Activated T-helper 2 cell treated with anti-CD3 and anti-CD28 coated beads, Interferon-gamma antibody, Interleukin-2, Interleukin-4, amounts not matched to agents 10 μg/mL and 5 μg/mL and 100 μg/mL, durations not matched to agents 14 hours and 24 hours and 36 hours (primary cell): ENCODE measurements around the gene KRTAP5-4. TPM values are rescaled to one million over a fixed set of nuclear protein-coding genes. Genes with fewer than 3 reads are reported as not detected.
"Not testable (repeated sequence)": the region's sequence is repeated elsewhere in the genome, so short reads cannot be mapped to it uniquely, and the experiment has no call there.

Experiments
- DNase-seq: peaks from one replicate; pipeline ENCODE4 v3.0.0; 2021; ENCODE audit warnings: low spot score
- H3K27ac Mint-ChIP-seq: one replicate; pipeline ENCODE4 v1.8.0; 2021; ENCODE audit warnings: mixed read lengths
- H3K27me3 Mint-ChIP-seq: one replicate; pipeline ENCODE4 v1.8.0; 2021; ENCODE audit warnings: low read depth, mixed read lengths
- H3K36me3 Mint-ChIP-seq: one replicate; pipeline ENCODE4 v1.8.0; 2021; ENCODE audit warnings: low read depth, mixed read lengths
- H3K4me1 Mint-ChIP-seq: one replicate; pipeline ENCODE4 v1.8.0; 2021; ENCODE audit warnings: low read depth, mixed read lengths
- H3K4me3 Mint-ChIP-seq: one replicate; pipeline ENCODE4 v1.8.0; 2021; ENCODE audit warnings: low read depth, mild to moderate bottlenecking, moderate library complexity, mixed read lengths
- H3K9me3 Mint-ChIP-seq: one replicate; pipeline ENCODE4 v1.8.0; 2021; ENCODE audit warnings: mixed read lengths
- intact Hi-C: fragments of 100-400 bp; cut with micrococcal nuclease; formaldehyde crosslinking; loops from one replicate; pipeline ENCODE4 v1.15.1; 2023
- total RNA-seq: library from RNA; stranded (reverse); gene quantifications from 2 replicates; pipeline ENCODE4 v1.2.3, GENCODE V29; 2022

Gene KRTAP5-4
- total RNA-seq, 1 donor from 2014 or later, result not detected

DNA sequence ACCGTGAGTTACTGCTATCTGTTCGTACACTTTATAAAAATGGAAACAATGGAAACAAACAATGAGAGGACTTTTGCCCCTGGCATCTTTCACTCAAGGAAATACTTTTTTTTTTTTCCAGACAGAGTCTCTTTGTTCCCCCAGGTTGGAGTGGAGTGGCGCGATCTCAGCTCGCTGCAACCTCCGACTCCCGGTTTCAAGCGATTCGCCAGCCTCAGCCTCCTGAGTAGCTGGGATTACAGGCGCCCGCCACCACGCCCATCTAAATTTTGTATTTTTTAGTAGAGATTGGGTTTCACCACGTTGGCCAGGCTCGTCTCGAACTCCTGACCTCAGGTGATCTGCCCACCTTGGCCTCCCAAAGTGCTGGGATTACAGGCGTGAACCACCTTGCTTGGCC, 46.2 kb downstream of the KRTAP5-4 start:
- intact Hi-C loops, result loop anchor here (2.0 to 10.0 kb wide), 2 partner anchors 27 to 569 kb away; no protein-coding TSS in a partner anchor
- not testable (repeated sequence) for DNase-seq, H3K4me1 Mint-ChIP-seq, H3K27ac Mint-ChIP-seq, H3K36me3 Mint-ChIP-seq, H3K4me3 Mint-ChIP-seq
- Mint-ChIP-seq H3K27me3 (peaks cover 25% of the 10 kb centered on the region), H3K9me3 (peaks cover 10% of the 10 kb centered on the region)

DNA sequence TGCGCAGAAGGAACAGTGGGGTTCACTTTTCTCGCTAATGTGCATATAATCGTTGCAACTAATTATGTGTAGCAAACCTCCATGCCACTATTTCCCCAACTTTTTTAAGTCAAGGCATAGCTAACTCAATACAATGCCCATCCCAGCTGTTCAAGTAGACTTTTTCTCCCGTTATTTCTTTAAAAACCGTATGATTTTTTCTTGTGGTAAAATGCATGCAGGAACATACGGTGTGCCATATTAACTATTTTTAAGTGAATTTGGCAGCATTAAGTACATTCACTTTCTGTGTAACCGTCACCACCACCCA, 47.0 kb downstream of the KRTAP5-4 start:
- H3K4me1 Mint-ChIP-seq, result no peaks in the 10 kb centered on the region
- no peak for DNase-seq
- H3K36me3 Mint-ChIP-seq, result no peaks in the 10 kb centered on the region
- H3K27me3 Mint-ChIP-seq, result peaks cover 31% of the 10 kb centered on the region
- H3K27ac Mint-ChIP-seq, result no peak overlapping the region
- intact Hi-C loops, result loop anchor here (2.0 to 10.0 kb wide), 4 partner anchors 26 to 570 kb away; no protein-coding TSS in a partner anchor
- H3K4me3 Mint-ChIP-seq, result no peak overlapping the region
- H3K9me3 Mint-ChIP-seq, result peaks cover 10% of the 10 kb centered on the region

DNA sequence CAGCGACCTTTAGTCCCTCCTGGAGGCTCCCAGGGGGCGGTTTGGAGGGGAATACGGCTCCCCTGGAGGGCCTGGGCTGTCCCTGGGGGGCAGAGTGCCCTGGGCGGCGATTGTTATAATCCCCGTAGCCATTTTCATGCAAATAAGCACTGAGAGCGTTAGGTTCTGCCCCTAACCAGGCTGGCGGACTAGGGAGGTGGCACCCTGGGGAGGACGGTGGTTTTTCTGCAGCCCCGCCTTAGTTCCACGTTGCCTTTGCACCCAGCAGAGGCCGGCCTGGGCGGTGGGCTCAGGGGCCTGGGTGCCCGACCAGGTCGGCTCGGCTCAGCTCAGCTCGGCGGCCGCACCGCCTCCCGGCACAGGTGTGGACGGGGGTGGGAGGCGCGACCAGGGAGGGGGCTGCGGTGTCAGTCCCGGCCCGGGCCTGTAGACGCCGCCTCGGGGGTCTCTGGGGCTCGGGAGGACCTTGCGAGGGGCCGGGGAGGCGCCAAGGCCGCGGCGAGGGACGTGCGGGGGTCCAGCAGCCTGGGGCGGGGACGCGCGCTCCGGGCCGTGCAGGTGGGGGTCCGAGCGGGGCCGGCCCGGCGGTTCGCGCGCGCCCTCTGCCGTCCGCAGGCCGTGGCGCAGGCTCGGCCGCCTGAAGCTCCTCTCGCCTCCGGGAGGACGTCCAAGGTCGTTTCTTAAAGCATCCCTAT, 47.6 kb downstream of the KRTAP5-4 start:
- peak; percentile 46 for DNase-seq
- no peaks in the 10 kb centered on the region for H3K36me3 Mint-ChIP-seq
- intact Hi-C loops, result loop anchor here (2.0 to 10.0 kb wide), 4 partner anchors 26 to 570 kb away; no protein-coding TSS in a partner anchor
- no peaks in the 10 kb centered on the region for H3K4me1 Mint-ChIP-seq
- no peak overlapping the region for H3K4me3 Mint-ChIP-seq
- no peak overlapping the region for H3K27ac Mint-ChIP-seq
- H3K27me3 Mint-ChIP-seq, result peaks cover 34% of the 10 kb centered on the region
- H3K9me3 Mint-ChIP-seq, result peaks cover 10% of the 10 kb centered on the region

DNA sequence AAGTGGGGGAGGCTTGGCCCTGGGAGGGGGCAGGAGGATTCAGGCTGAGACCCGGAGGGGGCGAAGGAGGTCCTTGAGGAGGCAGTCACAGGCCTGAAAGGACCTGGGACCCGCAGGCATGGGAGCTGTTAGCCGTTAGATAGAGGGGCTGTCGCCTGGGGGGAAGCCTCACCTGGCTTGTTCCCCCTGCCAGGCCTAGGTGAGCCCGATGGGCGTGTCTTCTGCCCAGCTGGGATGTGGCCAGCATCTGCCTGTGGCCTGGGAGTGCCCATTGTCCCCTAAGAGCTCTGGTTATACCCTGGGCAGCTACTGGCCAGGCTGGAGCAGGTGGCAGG, 48.1 kb downstream of the KRTAP5-4 start:
- Mint-ChIP-seq H3K27me3 (peaks cover 36% of the 10 kb centered on the region), H3K4me3 (peak overlapping the region; percentile 33), H3K27ac (no peak overlapping the region), H3K9me3 (peaks cover 6% of the 10 kb centered on the region), H3K4me1 (no peaks in the 10 kb centered on the region), H3K36me3 (no peaks in the 10 kb centered on the region)
- intact Hi-C loops, result loop anchor here (2.0 to 10.0 kb wide), 4 partner anchors 25 to 571 kb away; no protein-coding TSS in a partner anchor
- DNase-seq, result no peak

DNA sequence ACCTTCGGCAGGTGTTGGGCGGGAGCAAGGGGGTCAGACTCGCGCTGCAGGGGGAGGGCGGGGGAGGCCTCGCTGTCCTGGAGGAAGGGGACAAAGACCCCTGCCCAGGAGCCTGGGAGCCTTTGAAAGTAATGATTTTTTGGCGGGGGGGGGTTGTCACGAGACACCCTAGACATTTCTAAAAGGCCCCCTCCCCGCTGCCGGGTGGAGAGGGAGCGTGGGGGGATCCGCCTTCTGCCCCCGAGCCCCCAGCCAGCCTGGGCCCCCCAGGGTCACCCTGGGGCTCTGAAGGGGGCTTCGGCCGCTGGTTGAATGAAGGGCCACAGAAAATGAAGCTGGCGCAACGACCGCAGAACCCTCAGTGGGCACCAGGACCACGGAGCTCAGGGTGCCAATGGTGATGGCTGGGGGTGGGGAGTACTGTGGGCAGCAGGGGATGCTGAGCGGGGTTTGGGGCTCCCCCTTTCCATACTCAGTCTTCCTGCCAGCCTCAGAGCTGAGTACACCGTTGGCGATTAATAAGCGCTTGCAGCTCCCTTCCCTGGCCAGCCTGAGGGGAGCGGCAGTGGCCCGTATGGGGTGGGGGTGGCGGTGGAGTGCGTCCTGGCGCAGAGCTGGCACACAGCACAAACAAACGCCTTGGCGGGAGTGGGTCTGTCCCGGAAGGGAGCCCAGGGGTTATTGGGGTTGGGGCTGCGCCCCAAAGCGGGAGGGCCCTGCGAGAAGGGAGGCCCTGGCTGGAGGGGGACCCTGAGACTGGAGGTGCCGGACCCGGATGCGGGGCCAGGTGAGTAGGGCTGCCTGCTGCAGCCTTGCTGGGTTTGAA, 48.6 kb downstream of the KRTAP5-4 start:
- H3K4me1 Mint-ChIP-seq, result no peaks in the 10 kb centered on the region
- peaks cover 36% of the 10 kb centered on the region for H3K27me3 Mint-ChIP-seq
- H3K27ac Mint-ChIP-seq, result no peak overlapping the region
- H3K9me3 Mint-ChIP-seq, result peaks cover 3% of the 10 kb centered on the region
- no peak for DNase-seq
- no peaks in the 10 kb centered on the region for H3K36me3 Mint-ChIP-seq
- intact Hi-C loops, result loop anchor here (5.0 to 10.0 kb wide), 3 partner anchors 36 to 572 kb away; no protein-coding TSS in a partner anchor
- H3K4me3 Mint-ChIP-seq, result peak overlapping the region; percentile 33

DNA sequence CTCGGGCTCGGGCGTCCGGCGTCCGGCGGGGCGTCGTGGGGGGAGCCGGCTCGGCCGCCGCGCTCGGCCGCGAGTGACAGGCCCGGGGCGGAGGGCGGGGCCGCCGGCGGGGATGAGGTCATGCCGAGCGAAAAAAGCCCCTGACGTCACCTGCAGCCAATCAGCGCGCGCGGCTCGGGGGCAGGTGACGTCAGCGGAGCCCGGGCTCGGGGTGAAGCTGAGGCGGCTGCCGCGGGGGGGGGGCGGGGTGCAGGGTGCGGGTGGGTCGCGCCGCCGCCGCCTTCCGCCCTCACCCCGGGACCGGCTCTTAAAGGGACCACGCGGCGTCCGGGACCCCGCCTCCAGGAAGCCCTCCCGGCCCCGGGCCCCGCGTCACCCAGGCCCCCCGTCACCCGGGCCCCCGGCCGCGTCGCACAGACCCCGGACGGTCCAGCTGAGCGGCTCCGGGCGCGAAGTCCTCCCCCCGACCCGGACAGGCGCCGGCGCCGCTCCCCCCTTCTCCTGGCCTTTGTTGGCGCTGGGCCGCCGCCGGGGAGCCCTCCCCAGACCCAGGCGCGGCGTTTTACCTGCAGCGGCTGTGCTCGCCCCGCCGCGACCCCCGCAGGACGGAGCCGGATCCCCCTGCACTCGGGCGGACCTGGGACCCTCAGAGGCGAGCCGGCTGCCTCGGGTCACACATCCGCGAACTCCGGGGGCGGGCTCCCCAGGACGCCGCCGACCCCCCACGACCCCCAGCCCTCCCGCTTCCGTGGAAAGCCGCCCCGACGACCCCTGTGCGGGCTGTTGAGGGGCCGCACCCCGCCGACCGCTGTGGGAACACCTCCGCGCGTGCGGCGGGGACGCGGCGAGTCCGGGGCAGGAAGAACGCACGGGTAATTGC, 49.5 kb downstream of the KRTAP5-4 start, which contains the start of gene DUSP8:
Gene DUSP8 (minus strand): TSS at position 75 of the 880 bp plus-strand sequence. CDS start 6,445 bp downstream, outside the sequence.
- Mint-ChIP-seq H3K36me3 (no peaks in the 10 kb centered on the region), H3K4me3 (peak within 1 kb of the TSS; percentile 17), H3K27me3 (peaks cover 36% of the 10 kb centered on the region), H3K9me3 (no peaks in the 10 kb centered on the region), H3K4me1 (no peaks in the 10 kb centered on the region), H3K27ac (no peak within 1 kb of the TSS)
- peak; percentile 86 for DNase-seq
- intact Hi-C loops, result loop anchor here (5.0 to 10.0 kb wide), 3 partner anchors 35 to 572 kb away; no protein-coding TSS in a partner anchor

DNA sequence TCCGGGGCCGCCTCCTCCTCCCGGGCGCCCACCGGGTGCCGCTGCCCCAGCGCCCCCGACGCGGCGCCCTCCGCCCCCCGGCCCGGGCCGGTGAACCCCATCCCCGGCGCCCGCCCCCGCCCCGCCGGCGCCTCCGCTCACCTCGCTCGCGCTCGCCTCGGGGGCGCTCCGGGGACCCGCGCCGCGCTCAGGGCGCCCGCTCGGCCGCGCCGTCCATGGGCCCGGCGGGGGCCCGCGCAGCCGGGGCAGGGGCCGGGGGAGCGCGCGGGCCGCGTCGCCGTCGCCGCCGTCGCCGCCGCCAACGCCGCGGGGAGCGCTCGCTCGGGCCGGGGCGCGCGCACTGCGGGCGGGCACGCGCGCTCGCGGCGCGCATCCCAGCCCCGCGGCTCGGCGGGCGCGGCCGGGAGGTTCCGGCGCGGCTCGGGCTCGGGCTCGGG, 50.2 kb downstream of the KRTAP5-4 start:
- Mint-ChIP-seq H3K27ac (no peak overlapping the region), H3K4me1 (no peaks in the 10 kb centered on the region), H3K9me3 (no peaks in the 10 kb centered on the region), H3K36me3 (no peaks in the 10 kb centered on the region), H3K27me3 (peaks cover 35% of the 10 kb centered on the region), H3K4me3 (no peak overlapping the region)
- intact Hi-C loops, result loop anchor here (5.0 to 10.0 kb wide), 3 partner anchors 34 to 573 kb away; no protein-coding TSS in a partner anchor
- no peak for DNase-seq

Other genes starting within 250 kb of the KRTAP5-4 start
- 1.5 and 1.6 TPM in 2 replicates for gene BRSK2, start 232.2 kb downstream of the KRTAP5-4 start, total RNA-seq
- gene MOB2, start 135.4 kb downstream of the KRTAP5-4 start, total RNA-seq, result 23.1 and 23.3 TPM in 2 replicates
- gene DUSP8, start 49.9 kb downstream of the KRTAP5-4 start, total RNA-seq, result 1.2 and 1.8 TPM in 2 replicates
- not detected in 2 replicates for gene KRTAP5-1, start 36.9 kb downstream of the KRTAP5-4 start, total RNA-seq
- gene KRTAP5-2, start 23.8 kb downstream of the KRTAP5-4 start, total RNA-seq, result not detected in 2 replicates
- not detected in 2 replicates for gene KRTAP5-3, start 13.7 kb downstream of the KRTAP5-4 start, total RNA-seq
- not detected in 2 replicates for gene KRTAP5-5, start 7.6 kb upstream of the KRTAP5-4 start, total RNA-seq
- not detected in 2 replicates for gene KRTAP5-6, start 75.1 kb upstream of the KRTAP5-4 start, total RNA-seq
- gene IFITM10, start 128.5 kb upstream of the KRTAP5-4 start, total RNA-seq, result 0.14 and 0.34 TPM in 2 replicates
- 73.5 and 76.3 TPM in 2 replicates for gene CTSD, start 141.8 kb upstream of the KRTAP5-4 start, total RNA-seq
- not detected in 2 replicates for gene SYT8, start 212.9 kb upstream of the KRTAP5-4 start, total RNA-seq
- 0.27 TPM in 1 of 2 replicates, not detected in the other for gene TNNI2, start 216.8 kb upstream of the KRTAP5-4 start, total RNA-seq
- 442 and 449 TPM in 2 replicates for gene LSP1, start 230.9 kb upstream of the KRTAP5-4 start, total RNA-seq